Smooth muscle cell (in vitro differentiated cells): ENCODE data around the gene WWP2. TPM values are rescaled to one million over a fixed set of nuclear protein-coding genes. Genes with fewer than 3 reads are reported as not detected.

Source experiments
- DNase-seq: peaks from one replicate; lab custom pipeline; 2025; ENCODE audit not compliant: unreplicated experiment; lab: John Stamatoyannopoulos, UW
- H2AFZ ChIP-seq: fragments of 200-600 bp; sonication (generic); 2 replicates; pipeline ENCODE4 v1.6.0; 2016; ENCODE audit warnings: antibody characterized with exemption, low read depth, mild to moderate bottlenecking
- H3F3A ChIP-seq: fragments of 200-600 bp; sonication (generic); 2 replicates; pipeline ENCODE4 v1.6.0; 2017; ENCODE audit warnings: antibody characterized with exemption, low read depth
- H3K27ac ChIP-seq: fragments of 200-600 bp; sonication (generic); 2 replicates; pipeline ENCODE4 v1.5.1; 2016; ENCODE audit warnings: low read depth, mild to moderate bottlenecking
- H3K27me3 ChIP-seq: fragments of 200-600 bp; sonication (generic); 2 replicates; pipeline ENCODE4 v1.6.1; 2016; ENCODE audit warnings: low read depth, mild to moderate bottlenecking
- H3K36me3 ChIP-seq: fragments of 200-600 bp; sonication (generic); 2 replicates; pipeline ENCODE4 v1.5.1; 2016; ENCODE audit warnings: low read depth
- H3K4me1 ChIP-seq: fragments of 200-600 bp; sonication (generic); 2 replicates; pipeline ENCODE4 v1.5.1; 2016; ENCODE audit warnings: low read depth
- H3K4me2 ChIP-seq: fragments of 200-600 bp; sonication (generic); 2 replicates; pipeline ENCODE4 v1.6.0; 2016; ENCODE audit warnings: mild to moderate bottlenecking
- H3K4me3 ChIP-seq: fragments of 200-600 bp; sonication (generic); 2 replicates; pipeline ENCODE4 v1.5.1; 2016; ENCODE audit warnings: mild to moderate bottlenecking
- H3K79me2 ChIP-seq: fragments of 200-600 bp; sonication (generic); 2 replicates; pipeline ENCODE4 v1.6.0; 2016; ENCODE audit warnings: low read depth, mild to moderate bottlenecking
- H3K9ac ChIP-seq: fragments of 200-600 bp; sonication (generic); 2 replicates; pipeline ENCODE4 v1.6.0; 2016; ENCODE audit warnings: low read depth
- H3K9me3 ChIP-seq: fragments of 200-600 bp; sonication (generic); replicated peaks from 2 replicates; pipeline ENCODE4 v1.5.1; 2016; ENCODE audit warnings: low read depth
- H4K20me1 ChIP-seq: fragments of 200-600 bp; sonication (generic); 2 replicates; pipeline ENCODE4 v1.6.0; 2016; ENCODE audit warnings: low read depth
- WGBS: methylation state at CpG from one replicate; pipeline ENCODE4 v1.1.7; 2016; ENCODE audit warnings: low lambda C conversion rate; 5-methylcytosine and 5-hydroxymethylcytosine counted together
- polyA plus RNA-seq: library from polyadenylated mRNA; unstranded; fragments of >200 nt; fragmentation: Nextera tagmentation; extraction: Ambion mirVana; gene quantifications from 2 replicates; pipeline ENCODE4 v1.2.1, GENCODE V29; 2016
- total RNA-seq: library from RNA; depleted of rRNA; stranded (reverse); fragments of >200 nt; gene quantifications from 2 replicates; pipeline ENCODE4 v1.2.3, GENCODE V29; 2014
- TF ChIP-seq, protein P1 (sequence below): fragments of 200-600 bp; sonication (generic); IDR thresholded peaks from 2 replicates; pipeline ENCODE4 v1.5.1; 2017; ENCODE audit warnings: borderline replicate concordance, mild to moderate bottlenecking, antibody characterized with exemption; ENCODE audit not compliant: insufficient read depth, poor library complexity, severe bottlenecking

Gene WWP2
- total and polyA plus RNA-seq, 2 experiments from 2014 or later = 7.8 to 9.0 TPM

DNA sequence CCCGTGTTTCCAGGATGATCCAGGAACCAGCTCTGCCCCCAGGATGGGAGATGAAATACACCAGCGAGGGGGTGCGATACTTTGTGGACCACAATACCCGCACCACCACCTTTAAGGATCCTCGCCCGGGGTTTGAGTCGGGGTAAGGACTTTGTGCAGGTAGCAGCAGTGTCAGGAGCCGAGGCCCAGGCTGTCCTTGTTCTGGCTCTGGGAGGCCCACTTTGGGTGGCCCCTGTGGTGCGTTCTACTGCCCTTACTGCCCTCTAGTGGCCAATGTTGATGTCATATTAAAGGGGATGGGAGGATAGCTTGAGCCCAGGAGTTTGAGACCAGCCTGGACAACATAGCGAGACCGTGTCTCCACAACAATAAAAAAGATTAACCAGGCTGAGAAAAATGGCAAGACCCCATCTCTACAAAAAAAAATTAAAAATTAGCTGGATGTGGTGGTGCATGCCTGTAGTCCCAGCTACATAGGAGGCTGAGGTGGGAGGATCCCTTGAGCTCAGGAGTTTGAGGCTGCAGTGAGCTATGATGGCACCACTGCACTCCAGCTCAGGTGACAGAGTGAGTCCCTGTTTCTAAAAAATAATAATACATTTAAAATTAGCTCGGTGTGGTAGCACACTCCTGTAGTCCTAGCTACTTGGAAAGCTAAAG lies 168.1 kb downstream of the WWP2 start:
- Histone ChIP-seq H2AFZ (no peak overlapping the region), H4K20me1 (no peaks in the 10 kb centered on the region), H3K9me3 (no peaks in the 10 kb centered on the region), H3K36me3 (no peaks in the 10 kb centered on the region), H3K4me2 (no peak overlapping the region), H3K79me2 (no peaks in the 10 kb centered on the region), H3K4me3 (no peak overlapping the region), H3K9ac (no peak overlapping the region), H3K4me1 (no peaks in the 10 kb centered on the region), H3K27me3 (no peaks in the 10 kb centered on the region), H3K27ac (no peak overlapping the region), H3F3A (no peaks in the 10 kb centered on the region)
- 76% methylated on average over 12 of the region's 12 CpGs for WGBS
- peak; percentile 6 for DNase-seq
- TF ChIP-seq, protein P1, sequence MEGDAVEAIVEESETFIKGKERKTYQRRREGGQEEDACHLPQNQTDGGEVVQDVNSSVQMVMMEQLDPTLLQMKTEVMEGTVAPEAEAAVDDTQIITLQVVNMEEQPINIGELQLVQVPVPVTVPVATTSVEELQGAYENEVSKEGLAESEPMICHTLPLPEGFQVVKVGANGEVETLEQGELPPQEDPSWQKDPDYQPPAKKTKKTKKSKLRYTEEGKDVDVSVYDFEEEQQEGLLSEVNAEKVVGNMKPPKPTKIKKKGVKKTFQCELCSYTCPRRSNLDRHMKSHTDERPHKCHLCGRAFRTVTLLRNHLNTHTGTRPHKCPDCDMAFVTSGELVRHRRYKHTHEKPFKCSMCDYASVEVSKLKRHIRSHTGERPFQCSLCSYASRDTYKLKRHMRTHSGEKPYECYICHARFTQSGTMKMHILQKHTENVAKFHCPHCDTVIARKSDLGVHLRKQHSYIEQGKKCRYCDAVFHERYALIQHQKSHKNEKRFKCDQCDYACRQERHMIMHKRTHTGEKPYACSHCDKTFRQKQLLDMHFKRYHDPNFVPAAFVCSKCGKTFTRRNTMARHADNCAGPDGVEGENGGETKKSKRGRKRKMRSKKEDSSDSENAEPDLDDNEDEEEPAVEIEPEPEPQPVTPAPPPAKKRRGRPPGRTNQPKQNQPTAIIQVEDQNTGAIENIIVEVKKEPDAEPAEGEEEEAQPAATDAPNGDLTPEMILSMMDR = peak; percentile 74

DNA sequence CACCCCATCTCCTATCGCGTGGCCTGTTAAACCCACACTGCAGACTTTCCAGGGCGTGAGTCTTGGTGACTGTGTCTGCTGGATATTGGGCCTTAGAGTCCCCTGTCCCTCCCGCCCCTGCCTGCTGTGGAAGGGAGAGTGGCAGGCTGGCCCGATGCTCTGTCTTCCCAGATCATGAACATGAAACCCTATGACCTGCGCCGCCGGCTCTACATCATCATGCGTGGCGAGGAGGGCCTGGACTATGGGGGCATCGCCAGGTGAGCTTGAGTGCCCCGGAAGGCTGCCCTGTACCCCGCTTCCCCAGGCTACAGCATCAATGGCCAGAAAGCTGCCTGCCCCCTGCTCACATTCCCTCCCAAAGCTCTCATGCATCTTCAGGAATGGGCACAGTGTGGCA lies 169.5 kb downstream of the WWP2 start:
- over 99% methylated on average over 13 of the region's 13 CpGs for WGBS
- TF ChIP-seq, protein P1 = no peak
- no peaks in the 10 kb centered on the region for H3K36me3 ChIP-seq

DNA sequence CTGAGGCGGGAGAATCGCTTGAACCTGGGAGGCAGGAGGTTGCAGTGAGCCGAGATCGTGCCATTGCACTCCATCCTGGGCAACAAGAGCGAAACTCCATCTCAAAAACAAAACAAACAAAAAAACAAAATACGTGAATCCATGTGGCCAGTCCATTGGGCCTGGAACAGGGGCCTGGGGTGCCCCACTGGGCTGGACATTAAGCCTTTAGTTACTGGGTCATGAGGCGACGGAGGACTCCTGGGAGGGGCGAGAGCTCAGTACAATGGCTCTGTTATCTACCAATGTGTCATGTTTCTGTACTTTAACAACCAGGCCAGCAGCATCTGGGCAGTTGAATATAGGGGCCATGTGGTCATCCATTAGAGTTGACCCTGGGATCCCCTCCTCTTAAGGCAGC lies 170.1 kb downstream of the WWP2 start:
- no peak overlapping the region for H2AFZ ChIP-seq
- H3K4me3 ChIP-seq = no peak overlapping the region
- H3K27ac ChIP-seq = no peak overlapping the region
- no peaks in the 10 kb centered on the region for H3F3A ChIP-seq
- TF ChIP-seq, protein P1 = no peak
- no peaks in the 10 kb centered on the region for H3K79me2 ChIP-seq
- 91% methylated on average over 9 of the region's 9 CpGs for WGBS
- H4K20me1 ChIP-seq = no peaks in the 10 kb centered on the region
- no peaks in the 10 kb centered on the region for H3K4me1 ChIP-seq
- H3K27me3 ChIP-seq = no peaks in the 10 kb centered on the region
- DNase-seq = no peak
- H3K36me3 ChIP-seq = no peaks in the 10 kb centered on the region
- H3K9ac ChIP-seq = no peak overlapping the region
- H3K9me3 ChIP-seq = no peaks in the 10 kb centered on the region
- no peak overlapping the region for H3K4me2 ChIP-seq

More for the DNA sequence above, 169.5 kb downstream of the WWP2 start:
- Histone ChIP-seq H3K4me3 (no peak overlapping the region), H2AFZ (no peak overlapping the region), H3K4me1 (no peaks in the 10 kb centered on the region), H3K27ac (no peak overlapping the region), H4K20me1 (no peaks in the 10 kb centered on the region), H3F3A (no peaks in the 10 kb centered on the region), H3K4me2 (no peak overlapping the region), H3K27me3 (no peaks in the 10 kb centered on the region), H3K79me2 (no peaks in the 10 kb centered on the region), H3K9me3 (no peaks in the 10 kb centered on the region), H3K9ac (no peak overlapping the region)
- DNase-seq = no peak
